ENCODE results near the gene PTPRE.

GRCh38 chr10:128061306-128062300, 154.7 kb downstream of the PTPRE start:
- TF ChIP-seq TAF1 (IDR thresholded peaks at IDR 0.05; ENCODE audit: low read depth, low read length) (no peak), POLR2A (IDR thresholded peaks at IDR 0.05; ENCODE audit: low read depth, low read length) (no peak)
